HG02678 (cell line): Measurements from ENCODE around the gene KIF21B.
"Not testable (repeated sequence)": the region's sequence is repeated elsewhere in the genome, so short reads cannot be mapped to it uniquely, and the experiment has no call there.

ENCODE experiments used
- ATAC-seq: cut with Tn5 transposase; IDR thresholded peaks from one replicate; pipeline ENCODE4 v1.9.1; 2021; ENCODE audit warnings: mild to moderate bottlenecking, moderate library complexity; ENCODE audit not compliant: unreplicated experiment

The KIF21B gene

GRCh38 chr1:200949626-200950025, 73.9 kb downstream of the KIF21B start:
- no peak for ATAC-seq

GRCh38 chr1:200947059-200947566, 76.4 kb downstream of the KIF21B start:
- no peak for ATAC-seq

- ATAC-seq: no peak
Measured at GRCh38 chr1:200945111-200945510, 78.4 kb downstream of the KIF21B start.

GRCh38 chr1:200938955-200939354, 84.6 kb downstream of the KIF21B start:
- no peak for ATAC-seq

- ATAC-seq: not testable (repeated sequence)
Measured at GRCh38 chr1:200935286-200935962, 88.1 kb downstream of the KIF21B start.

- no peak for ATAC-seq
Measured at GRCh38 chr1:200934676-200935245, 88.8 kb downstream of the KIF21B start.

- no peak for ATAC-seq
Measured at GRCh38 chr1:200931776-200932175, 91.7 kb downstream of the KIF21B start.

GRCh38 chr1:200930285-200930684, 93.2 kb downstream of the KIF21B start:
- not testable (repeated sequence) for ATAC-seq

GRCh38 chr1:200929530-200930278, 93.8 kb downstream of the KIF21B start:
- ATAC-seq: no peak

GRCh38 chr1:200925831-200926230, 97.7 kb downstream of the KIF21B start:
- ATAC-seq: no peak

GRCh38 chr1:200923601-200924000, 99.9 kb downstream of the KIF21B start:
- ATAC-seq: no peak

- no peak for ATAC-seq
Measured at GRCh38 chr1:200922406-200922805, 101.1 kb downstream of the KIF21B start.

GRCh38 chr1:200921571-200922110, 101.9 kb downstream of the KIF21B start:
- no peak for ATAC-seq
